Measurements from ENCODE around the gene CTNND2.

DNA sequence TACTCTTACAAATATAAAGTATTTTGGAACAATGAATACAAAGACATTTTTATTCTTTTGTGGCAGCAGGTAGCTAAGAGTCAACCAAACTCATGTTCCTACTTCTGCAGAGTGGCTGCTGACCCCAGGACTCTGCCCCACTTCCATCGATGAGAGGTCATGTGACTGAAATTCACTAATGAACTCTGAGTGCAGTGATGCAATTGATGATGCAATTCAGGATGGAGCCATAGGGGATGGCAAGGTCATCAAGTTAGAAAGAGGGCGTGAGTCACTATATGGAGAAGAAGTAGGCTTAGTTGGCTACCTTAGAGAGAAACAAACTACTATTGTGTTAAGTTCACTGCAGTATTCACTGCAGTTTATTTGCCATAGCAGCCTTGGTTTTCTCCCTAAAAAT lies 340.4 kb downstream of the CTNND2 start:
- TF ChIP-seq YY1 (IDR thresholded peaks at IDR 0.05; ENCODE audit: insufficient read depth, insufficient read length) (no peak), SUZ12 (IDR thresholded peaks at IDR 0.05; ENCODE audit: extremely low read depth, insufficient read depth, insufficient read length) (no peak)
